Muscle layer of duodenum (tissue), 2 donors: ENCODE results near the gene STEAP2.

Source experiments
- H3K27ac ChIP-seq: one replicate; pipeline ENCODE4 v1.7.0; 2013; ENCODE audit warnings: mild to moderate bottlenecking, low read length
- H3K27me3 ChIP-seq: one replicate; pipeline ENCODE4 v1.7.0; 2013; ENCODE audit warnings: low read depth, mild to moderate bottlenecking, control low read depth, low read length
- H3K36me3 ChIP-seq, 2 donors: one replicate each; pipeline ENCODE4 v1.7.0; 2013; ENCODE audit warnings: low read length in 2 of 2, control low read depth in 1 of 2, mild to moderate bottlenecking in 1 of 2; ENCODE audit not compliant: insufficient read depth in 2 of 2, control insufficient read depth in 1 of 2
- H3K4me1 ChIP-seq, 2 donors: one replicate each; pipeline ENCODE4 v1.7.0; 2013; ENCODE audit warnings: low read length in 2 of 2, mild to moderate bottlenecking in 2 of 2, control low read depth in 1 of 2, moderate library complexity in 1 of 2; ENCODE audit not compliant: insufficient read depth in 2 of 2, control insufficient read depth in 1 of 2
- H3K4me3 ChIP-seq, 2 donors: one replicate each; pipeline ENCODE4 v1.7.0; 2013; ENCODE audit warnings: low read length in 2 of 2, low read depth in 1 of 2, mild to moderate bottlenecking in 1 of 2
- H3K9me3 ChIP-seq, 2 donors: one replicate each; pipeline ENCODE4 v1.7.0; 2013; ENCODE audit warnings: low read length in 2 of 2, control low read depth in 1 of 2, mild to moderate bottlenecking in 1 of 2; ENCODE audit not compliant: control insufficient read depth in 1 of 2
- donor health status: healthy.

STEAP2 gene

DNA sequence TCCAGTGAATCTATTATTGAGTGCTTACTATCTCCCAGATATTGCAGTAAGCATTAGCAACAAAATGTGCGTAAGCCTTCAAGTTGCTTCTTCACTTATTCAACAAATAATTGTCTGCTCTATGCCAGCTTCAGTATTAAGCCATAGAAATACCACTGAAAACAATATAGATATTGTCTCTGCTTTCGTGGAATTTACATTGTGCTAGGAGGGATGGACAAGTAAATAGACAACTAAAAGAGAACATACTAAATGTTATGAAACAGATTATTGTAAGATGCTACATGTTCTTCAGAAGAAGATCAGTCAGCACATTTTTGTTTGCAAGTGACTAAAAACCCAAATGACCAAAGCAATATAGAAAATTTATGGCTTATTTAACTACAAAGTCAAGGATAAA lies 60.7 kb downstream of the STEAP2 start:
- H3K27ac ChIP-seq: no peak overlapping the region
- H3K4me3 ChIP-seq: no peak overlapping the region
- no peaks in the 10 kb centered on the region for H3K27me3 ChIP-seq
- no peaks in the 10 kb centered on the region for H3K9me3 ChIP-seq
- H3K36me3 ChIP-seq: no peaks in the 10 kb centered on the region
- H3K4me1 ChIP-seq: peaks cover 0 to 6% of the 10 kb centered on the region in 2 donors

- H3K4me3 ChIP-seq: no peak overlapping the region
- no peaks in the 10 kb centered on the region for H3K36me3 ChIP-seq
- no peaks in the 10 kb centered on the region for H3K9me3 ChIP-seq
- H3K27me3 ChIP-seq: no peaks in the 10 kb centered on the region
- peaks cover 0 to 6% of the 10 kb centered on the region in 2 donors for H3K4me1 ChIP-seq
- no peak overlapping the region for H3K27ac ChIP-seq
Measured at GRCh38 chr7:90274161-90274560, 62.6 kb downstream of the STEAP2 start.

DNA sequence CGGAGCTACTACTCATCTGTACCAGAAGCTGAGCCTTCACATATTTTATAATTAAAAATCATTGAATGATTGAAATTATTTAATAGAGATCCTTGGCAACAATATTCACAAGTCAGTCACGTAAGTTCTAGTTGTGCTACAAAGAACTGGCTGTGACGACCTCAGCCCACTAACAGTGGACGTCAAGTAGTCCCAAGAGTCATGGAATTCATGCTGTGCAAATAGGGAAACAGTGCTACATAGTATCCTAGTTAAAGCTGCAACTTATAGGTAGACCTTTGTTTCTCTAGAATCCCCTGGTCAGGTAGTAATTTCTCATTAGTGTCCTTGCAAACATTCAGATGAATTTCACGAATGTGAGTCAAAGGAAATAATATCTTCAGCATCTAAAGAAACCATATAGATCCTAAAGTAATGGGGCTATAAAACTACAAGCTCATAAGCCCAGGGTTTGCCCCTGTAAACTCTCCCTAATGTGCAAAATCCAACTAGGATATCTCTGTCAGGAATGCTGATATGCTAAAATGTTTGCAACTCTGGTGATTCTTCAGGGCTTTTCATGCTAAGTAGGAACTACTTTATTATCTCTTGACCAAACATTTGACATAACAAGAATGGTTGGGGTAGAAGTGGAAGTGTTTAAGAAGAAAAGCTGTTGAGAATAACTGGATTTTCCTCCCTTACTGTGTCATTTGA lies 64.6 kb downstream of the STEAP2 start:
- H3K4me3 ChIP-seq: no peak overlapping the region
- H3K36me3 ChIP-seq: peaks cover 0 to 3% of the 10 kb centered on the region in 2 donors
- no peaks in the 10 kb centered on the region for H3K27me3 ChIP-seq
- no peaks in the 10 kb centered on the region for H3K9me3 ChIP-seq
- H3K4me1 ChIP-seq: peaks cover 0 to 6% of the 10 kb centered on the region in 2 donors
- H3K27ac ChIP-seq: no peak overlapping the region
